GM19467 (cell line): ENCODE data around the gene SYMPK.
A peak's percentile ranks its signal among the peaks of the same experiment; 100 is the strongest.

Experiments
- ATAC-seq: cut with Tn5 transposase; IDR thresholded peaks from one replicate; pipeline ENCODE4 v1.9.1; 2021; ENCODE audit warnings: mild to moderate bottlenecking, moderate library complexity; ENCODE audit not compliant: unreplicated experiment

Gene SYMPK

DNA sequence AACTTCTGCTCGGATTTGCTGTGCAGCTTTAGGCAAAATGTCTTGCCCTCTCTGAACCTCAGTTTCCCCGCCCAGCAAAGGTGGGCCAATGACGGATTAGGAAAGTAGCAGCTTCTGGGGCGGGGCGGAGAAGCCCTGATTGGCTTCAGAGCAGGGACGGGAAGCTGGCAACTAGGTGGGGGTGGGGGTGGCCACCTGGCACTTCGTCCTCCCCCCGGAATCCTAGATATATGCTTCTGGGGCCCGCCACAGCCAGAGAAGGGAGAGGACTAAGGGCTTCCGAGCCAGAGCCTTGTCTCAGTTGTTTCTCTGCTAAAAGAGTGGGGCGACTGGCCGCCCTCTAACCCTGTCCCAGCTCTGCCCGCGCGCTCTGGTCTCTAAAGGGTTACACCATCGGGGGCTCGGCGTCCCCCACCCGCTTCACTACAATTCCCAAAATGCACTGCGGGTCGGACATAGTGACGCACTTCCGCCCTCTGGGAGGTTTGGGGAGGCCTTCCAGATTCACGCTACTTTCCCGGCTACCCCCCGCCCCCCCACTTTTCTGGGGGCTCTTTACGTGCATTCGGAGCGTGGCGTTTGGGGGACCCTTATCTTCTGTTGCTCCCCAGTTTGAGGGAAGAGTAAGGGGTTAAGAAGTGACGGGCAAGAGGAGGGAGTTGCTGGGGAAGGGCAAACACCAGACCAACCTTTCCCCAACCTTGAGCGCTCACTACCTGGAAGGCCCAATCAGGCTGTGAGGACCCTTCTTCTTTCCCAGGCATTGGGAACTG lies 23.7 kb upstream of the SYMPK start:
- ATAC-seq, result peak; percentile 38

DNA sequence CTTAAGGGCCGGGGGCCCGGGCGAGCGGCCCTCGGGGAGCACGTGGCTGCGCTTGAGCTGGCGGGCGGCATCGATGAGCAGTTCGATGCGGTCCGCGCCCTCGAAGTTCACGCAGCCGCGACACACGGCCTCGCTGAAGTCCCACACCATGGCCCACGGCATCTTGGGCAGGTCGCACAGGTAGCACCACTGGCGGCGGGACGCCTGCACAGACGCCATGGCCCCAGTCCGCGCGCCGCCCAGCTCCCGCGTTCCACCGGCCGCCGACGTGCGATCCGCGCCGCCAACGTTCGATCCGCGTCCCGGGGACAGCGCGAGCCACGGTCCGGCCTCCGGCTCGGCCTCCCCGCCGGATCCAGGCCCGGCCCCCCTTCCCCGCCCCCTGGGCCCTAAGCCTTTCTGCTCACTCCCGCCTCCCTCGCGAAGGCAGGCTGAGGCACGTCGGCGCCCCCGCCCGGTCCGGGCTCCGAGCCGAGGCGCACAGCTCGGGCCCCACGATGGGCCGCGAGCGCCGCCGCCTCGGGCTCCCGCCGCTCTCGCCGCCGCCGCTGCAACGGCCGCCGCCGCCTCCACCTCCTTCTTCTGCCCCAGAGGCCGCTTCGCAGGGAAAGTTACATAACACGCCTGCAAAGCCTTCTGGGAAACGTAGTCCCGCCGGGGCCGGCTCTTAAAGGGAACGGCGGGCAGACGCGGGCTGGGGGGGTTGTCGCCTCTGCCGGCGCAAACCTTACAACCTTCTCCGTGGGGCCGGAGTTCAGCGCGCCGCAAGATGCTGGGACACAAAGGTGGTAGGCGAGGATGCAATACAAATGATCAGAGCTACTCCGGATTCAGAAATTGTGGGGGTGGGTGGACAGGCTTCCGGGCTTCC lies 22.8 kb upstream of the SYMPK start, which contains the start of gene IRF2BP1:
IRF2BP1 (minus strand) TSS at position 586 of the 871 bp plus-strand sequence; CDS start at position 219, 367 bp downstream.
- peak; percentile 35 for ATAC-seq

DNA sequence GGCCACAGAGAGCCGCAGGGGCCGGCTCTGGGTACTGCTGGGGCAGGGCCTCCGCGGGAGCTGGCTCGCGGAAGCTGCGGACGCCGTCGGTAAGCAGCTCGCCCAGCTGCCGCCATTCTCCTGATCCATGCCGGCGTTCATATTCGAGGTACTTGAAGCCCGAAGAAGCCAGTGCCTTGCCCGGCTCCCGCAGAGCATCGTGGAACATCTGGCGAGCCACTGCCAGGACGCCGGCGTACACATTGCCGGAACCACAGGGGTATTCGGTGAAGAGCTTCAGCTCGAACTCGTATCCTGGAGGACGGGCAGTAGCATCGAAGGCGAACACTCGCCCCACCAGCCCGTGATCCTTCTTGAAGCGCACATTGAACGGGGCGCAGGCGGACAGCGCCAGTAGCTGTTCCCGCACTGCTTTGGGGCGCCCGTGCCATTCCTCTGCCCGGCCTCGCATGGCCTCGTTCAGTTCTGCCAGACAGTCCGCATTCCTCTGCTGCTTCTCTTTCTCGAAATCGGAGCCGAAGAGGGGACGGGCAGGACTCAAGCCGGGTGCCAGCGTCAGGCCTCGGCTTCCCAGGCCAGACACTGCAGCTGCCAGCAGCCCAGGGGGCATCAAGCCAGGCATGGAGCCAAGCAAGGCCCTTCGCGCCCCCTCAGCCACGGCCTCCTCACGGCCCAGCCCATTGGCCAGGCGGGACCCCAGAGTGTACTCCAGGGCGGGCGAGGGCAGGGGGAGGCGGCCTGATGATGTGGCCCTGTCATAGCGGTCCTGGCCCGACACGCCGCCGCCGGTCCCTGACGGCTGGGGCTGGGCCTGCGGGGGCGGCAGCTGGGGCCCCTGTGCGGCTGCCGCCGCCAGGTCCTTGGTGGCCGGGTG lies 22.0 kb upstream of the SYMPK start:
- no peak for ATAC-seq

DNA sequence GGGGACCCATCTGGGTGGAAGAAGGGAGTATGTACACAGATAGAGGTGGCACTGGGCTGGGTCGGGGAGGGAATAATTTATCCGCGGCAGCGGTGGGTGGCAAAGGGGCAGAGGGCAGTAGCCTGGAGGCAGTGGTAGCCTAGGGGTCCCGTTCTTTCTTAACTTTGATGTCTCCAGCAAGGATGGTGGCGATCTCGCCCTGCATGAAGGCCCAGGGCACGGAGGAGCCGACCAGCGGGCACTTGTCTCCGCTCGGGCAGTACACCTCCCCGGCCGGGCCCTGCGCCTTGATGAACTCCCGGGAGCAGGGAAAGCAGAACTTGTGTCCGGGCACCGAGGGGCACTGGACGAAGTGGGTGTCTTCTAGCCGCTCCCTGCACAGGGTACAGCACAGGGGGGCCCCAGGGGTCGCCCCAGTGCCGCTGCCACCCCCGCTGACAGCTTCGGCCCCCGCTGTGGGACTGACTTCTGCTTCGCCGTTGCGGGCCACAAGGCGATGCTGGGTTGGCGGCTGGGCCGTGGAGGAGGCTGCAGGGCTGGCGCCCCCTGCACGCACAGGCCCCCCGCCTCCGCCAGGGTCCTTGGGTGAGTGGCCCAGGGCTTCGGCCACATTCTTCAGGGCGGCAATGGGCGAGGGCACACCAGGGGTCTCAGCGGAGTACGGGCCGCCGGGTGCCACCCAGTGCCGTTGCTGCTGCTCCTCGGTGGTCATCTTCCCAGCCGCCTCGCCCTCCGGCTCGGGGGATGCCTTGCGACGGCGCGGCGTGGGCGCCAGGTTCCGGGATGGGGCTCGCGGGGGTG lies 21.1 kb upstream of the SYMPK start:
- no peak for ATAC-seq

DNA sequence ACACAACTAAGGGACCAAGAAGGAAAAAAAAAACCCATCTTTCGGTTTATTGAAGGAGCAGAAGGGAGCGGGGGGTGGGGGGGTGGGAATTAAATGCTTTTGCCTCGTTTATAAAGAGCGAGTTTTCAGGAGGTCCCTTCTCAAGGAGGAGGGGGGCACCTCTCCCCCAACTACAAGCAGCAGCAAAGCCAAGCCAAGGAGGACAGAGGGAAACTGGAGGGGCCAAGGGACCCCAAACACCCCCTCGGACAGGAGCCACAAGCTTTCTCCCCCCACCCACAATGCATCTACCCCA lies 20.6 kb upstream of the SYMPK start:
- ATAC-seq, result no peak

DNA sequence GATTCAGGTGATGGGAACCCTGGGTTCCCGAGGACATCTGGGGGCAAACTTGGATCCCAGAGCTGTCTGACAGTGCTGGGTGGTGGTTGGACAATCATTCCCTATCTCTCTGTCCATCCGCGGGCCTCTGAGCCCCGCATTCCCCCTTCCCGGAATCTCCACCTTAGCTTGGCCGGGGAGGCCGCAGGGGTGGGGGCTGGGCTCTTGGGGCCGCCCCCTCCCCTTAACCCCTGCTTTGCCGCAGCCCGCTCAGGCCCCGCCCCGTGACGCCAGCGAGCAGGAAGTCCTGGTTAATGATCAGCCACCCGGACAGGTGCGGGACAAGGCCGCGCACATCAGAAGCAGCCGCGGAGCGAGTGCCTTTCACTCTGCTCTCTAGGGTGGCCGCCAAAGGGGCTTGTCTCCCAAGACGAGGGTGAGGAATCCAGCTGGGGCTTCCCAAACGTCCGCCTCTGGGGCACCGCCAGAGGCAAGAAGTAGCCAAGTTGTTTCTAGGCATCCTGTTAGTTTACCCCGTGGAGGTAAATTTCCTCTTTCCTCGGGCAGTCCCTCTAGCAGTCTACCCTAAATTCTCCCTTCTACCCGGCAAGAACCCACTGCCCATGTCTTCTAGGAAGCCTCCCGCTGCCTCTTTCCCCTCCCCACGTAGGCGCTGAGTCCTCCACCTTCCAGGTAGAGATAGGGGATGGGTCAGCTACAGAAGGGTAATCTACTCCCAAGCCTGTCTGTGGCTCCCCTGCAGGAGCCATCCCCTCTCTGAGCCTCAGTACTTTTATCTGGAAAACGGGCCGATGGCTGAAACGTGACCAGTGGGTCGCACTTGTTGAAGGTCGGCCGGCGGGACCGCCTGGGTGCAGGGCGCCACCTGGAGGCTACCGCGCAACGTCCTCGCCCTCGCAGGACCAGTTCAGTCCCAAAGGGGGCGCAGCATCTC lies 20.0 kb upstream of the SYMPK start:
- ATAC-seq, result peak; percentile 30

DNA sequence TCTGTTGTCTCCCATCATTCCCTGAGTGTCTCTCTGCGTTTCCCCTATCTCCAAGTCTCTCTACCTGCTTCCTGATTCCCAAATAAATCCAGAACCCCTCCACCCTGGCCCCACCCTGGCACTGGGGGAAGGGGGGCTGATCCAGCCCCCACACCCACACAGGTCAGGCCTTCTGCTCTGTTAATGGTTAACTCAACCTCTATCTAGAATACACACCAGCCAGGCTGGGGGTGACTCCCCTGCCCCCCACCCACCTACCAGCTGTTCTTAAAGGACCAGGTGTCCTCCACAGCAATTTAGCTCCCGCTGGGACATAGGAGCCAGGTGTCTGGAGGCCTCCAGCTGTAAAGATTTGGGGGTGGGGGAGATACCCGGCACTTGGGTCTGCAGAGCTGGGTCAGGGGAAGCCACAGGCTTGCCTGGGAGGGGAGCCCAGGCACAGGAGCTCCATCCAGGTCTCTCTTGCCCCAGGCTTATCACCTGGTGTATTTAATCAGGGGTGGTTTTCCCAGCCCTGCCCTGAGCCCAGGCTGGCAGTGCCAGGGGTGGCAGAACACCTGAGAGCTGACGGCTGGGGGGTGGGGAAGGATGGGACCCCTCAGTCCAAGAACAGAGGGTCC lies 19.1 kb upstream of the SYMPK start:
- no peak for ATAC-seq

DNA sequence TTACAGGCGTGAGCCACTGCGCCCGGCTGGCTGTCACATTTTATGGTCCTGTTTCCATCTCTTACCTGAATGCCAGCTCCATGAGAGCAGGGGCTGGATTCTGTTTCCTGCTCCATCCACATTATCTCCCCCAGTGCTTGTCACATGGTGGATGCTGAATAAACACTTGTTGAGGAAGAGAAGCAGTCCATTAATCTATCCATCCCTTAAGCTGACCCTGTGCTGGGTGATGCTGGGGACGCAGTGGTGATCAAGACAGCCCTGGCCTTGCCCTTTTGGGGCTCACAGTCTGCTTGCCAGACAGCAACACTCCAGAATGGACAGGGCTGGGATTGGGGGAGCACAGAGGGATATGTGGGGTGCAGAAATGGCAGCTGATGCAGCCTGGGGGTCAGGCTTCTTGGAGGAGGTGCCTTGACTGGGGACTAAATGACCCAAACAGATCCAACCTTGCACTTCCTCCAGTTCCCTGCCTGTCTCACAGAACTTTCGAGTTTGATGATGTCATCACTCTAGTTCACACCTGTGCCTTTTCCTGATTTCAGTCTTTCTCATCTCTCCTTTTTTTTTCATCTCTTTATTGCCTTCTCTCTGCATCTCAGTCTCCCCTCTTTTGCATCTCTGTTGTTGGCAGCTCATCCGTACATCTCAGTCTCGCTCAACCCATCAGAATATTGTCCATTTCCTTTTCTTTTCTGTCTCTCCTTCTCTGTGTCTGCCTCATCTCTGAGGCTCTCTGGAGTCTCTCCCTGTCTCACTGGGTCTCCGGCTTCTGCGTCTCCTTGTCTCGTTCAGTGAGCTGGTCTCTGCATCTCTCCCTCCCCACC lies 18.3 kb upstream of the SYMPK start:
- no peak for ATAC-seq

DNA sequence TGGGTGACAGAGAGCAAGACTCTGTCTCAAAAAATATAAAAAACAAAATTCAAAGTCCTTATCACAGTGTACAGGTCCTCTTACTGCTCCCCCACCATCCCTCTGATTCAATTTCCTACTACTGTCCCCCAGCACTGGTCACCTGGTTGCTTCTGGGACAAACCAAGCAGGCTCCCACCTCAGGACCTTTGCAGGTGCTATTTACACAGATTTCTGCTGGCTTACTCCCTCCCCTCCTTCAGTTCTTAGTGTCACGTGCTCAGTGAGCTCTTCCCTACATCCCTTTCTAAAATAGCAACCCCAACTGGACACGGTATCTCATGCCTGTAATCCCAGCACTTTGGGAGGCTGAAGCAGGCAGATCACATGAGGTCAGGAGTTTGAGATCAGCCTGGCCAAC lies 17.0 kb upstream of the SYMPK start:
- no peak for ATAC-seq

DNA sequence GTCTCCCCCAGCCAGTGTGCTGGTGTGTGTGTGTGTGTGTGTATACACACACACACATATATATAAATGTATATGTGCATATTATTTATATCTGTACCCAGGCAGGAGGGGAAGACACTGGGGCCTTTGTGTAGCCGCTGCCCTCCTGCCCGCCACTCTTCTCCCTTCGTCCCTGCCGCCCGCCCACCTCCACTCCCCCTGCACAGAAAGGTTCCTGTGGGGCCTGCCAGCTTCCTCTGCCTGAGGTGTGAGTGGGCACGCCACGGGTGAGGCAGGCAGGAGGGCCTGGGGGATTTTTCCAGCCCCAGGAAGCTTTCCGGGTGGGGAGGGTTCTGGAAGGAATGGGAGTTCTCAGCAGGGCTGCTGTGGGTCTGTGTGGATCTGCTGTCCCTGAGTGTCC lies 16.1 kb upstream of the SYMPK start:
- ATAC-seq, result no peak

DNA sequence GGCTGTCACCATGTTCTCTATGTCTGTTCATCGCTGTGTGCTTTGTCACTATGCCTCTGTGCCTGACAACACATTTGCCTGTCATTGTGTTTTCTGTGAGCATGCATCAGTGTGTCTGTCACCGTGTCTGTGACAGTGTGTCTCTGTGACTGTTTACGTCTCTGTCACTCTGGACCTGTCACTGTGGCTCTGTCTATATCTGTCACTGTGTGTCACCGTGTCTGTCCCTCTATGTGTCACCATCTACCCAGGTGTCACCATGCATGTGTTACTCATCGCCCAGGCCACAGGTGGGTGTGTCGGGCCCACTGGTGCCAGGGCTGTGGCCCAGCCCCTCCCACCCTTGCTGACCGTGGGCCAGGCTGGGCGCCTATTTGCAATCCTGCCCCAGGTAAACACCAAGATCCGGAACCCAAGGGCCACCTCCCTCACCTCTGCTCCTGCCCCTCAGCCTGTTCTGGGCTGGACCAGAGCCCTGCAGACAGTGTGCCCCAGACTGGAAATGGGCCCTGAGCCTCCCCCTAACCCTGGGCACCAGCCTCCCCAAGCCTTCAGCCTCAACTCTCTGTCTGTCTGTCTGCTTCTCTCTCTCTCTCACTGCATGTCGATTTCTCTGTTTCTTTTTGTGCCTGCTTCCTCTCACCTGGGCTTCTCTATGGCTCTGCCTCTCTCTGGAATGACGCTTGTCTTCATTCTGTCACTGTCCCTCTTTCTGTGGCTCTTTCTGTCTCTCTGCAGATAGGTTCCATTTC lies 15.3 kb upstream of the SYMPK start:
- no peak for ATAC-seq

DNA sequence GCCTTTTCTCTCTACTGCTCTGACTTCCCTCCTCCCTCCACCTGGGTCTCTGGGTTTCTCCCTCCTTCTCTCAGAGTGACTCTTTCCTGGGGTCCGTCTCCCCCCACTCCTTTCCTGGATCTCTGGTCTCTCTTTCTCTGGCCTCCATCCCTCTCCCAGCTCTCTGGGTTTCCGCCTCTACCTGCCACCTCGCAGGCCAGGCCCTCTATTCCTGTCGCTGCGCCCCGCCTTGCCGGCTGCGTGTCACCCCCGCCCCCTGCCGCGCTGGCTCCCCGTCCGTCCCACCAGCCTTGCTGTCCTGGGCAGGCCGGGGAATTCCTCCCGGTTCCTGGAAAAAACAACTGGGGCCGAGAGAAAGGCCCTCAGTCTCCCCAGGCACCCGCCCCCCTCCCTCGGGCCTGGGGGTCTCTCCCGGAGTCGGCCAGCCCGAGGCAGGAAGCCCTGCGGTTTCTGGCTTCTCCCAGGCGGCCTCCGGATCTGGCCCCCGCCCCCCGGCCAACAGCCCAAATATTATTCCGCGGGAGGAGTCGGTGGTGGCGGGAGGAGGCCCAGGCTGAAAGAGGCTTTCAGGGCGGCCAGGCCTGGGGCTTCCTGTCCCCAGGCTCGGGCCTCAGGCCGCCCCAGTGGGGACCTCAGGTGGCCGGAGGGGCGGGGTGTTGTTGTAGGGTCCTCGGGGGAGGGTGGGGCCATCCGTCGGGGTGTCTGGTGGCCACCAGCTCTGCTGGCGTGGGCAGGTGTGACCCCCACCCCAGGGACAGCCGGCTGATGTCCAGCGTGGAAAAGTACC lies 13.7 kb upstream of the SYMPK start:
- ATAC-seq, result no peak

DNA sequence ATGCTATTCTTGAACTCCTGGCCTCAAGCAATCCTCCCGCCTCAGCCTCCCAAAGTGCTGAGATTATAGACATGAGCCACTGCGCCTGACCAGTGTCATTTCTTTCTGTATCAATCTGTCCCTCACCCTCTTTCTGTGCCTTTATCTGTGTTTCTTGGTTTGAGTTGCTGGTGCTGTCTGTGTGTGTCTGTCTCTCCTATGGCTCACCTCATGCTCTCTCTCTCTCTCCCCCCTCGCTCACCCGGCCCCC lies 13.1 kb upstream of the SYMPK start:
- no peak for ATAC-seq

DNA sequence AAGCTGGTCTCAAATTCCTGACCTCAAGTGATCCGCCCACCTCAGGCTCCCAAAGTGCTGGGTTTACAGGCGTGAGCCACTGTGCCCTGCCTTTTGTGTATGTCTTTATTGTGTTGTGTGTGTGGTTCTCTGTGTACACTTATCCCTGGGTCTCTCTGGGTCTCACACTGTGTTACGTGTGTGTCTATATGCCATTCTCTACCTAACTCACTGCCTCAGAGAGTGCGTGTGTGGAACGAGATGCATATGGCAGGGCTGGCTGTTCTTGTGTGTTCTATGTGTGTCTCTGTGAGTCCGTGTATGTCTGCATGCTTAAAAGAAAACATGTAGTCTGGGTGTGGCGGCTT lies 11.6 kb upstream of the SYMPK start:
- no peak for ATAC-seq

DNA sequence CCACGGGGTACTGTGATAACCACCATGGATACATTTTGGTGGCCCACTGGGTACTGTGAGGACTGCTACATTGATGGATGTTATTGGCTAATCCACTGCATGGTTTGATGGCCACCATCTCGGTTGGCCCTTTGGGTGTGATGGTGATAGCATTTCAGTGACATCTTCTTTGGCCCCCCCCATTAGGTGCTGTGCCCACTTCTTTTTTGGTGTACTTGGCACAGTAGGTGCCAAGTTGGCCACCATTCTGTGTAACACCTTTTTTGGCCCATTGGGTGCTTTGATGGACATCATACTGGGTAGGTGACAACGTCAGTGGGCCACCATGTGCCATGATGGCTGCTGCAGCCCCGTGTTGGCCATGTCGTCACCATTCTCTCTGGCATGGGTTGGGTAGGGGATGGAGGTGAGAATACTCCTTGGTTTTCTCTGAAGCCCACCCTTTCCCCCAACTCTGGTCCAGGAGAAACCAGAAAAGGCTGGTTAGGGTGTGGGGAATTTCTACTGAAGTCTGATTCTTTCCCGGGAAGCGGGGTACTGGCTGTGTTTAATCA lies 10.3 kb upstream of the SYMPK start:
- ATAC-seq, result no peak

DNA sequence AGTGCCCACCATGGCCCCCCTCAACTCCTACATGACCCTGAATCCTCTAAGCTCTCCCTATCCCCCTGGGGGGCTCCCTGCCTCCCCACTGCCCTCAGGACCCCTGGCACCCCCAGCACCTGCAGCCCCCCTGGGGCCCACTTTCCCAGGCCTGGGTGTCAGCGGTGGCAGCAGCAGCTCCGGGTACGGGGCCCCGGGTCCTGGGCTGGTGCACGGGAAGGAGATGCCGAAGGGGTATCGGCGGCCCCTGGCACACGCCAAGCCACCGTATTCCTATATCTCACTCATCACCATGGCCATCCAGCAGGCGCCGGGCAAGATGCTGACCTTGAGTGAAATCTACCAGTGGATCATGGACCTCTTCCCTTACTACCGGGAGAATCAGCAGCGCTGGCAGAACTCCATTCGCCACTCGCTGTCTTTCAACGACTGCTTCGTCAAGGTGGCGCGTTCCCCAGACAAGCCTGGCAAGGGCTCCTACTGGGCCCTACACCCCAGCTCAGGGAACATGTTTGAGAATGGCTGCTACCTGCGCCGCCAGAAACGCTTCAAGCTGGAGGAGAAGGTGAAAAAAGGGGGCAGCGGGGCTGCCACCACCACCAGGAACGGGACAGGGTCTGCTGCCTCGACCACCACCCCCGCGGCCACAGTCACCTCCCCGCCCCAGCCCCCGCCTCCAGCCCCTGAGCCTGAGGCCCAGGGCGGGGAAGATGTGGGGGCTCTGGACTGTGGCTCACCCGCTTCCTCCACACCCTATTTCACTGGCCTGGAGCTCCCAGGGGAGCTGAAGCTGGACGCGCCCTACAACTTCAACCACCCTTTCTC lies 9.4 kb upstream of the SYMPK start:
- ATAC-seq, result no peak
